Measurements from ENCODE around the gene GPR153.

- TF ChIP-seq, protein P1, sequence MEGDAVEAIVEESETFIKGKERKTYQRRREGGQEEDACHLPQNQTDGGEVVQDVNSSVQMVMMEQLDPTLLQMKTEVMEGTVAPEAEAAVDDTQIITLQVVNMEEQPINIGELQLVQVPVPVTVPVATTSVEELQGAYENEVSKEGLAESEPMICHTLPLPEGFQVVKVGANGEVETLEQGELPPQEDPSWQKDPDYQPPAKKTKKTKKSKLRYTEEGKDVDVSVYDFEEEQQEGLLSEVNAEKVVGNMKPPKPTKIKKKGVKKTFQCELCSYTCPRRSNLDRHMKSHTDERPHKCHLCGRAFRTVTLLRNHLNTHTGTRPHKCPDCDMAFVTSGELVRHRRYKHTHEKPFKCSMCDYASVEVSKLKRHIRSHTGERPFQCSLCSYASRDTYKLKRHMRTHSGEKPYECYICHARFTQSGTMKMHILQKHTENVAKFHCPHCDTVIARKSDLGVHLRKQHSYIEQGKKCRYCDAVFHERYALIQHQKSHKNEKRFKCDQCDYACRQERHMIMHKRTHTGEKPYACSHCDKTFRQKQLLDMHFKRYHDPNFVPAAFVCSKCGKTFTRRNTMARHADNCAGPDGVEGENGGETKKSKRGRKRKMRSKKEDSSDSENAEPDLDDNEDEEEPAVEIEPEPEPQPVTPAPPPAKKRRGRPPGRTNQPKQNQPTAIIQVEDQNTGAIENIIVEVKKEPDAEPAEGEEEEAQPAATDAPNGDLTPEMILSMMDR (IDR thresholded peaks at IDR 0.05; ENCODE audit: low read depth, low read length): no peak
- TF ChIP-seq EZH2phosphoT487 (IDR thresholded peaks at IDR 0.05; ENCODE audit: low read depth): no peak
Measured at GRCh38 chr1:6239213-6239752, 21.6 kb downstream of the GPR153 start.

All from OCI-LY3 (cell line).